Hypothalamus (tissue), 51 donors: Measurements from ENCODE around the gene PCDHGA12.
A peak's percentile ranks its signal among the peaks of the same experiment; 100 is the strongest.
"Not testable (repeated sequence)": the region's sequence is repeated elsewhere in the genome, so short reads cannot be mapped to it uniquely, and the experiment has no call there.

Source experiments
- DNase-seq, 51 donors: peaks; one replicate each; lab custom pipeline; 2025; lab: John Stamatoyannopoulos, UW

Gene PCDHGA12

DNA sequence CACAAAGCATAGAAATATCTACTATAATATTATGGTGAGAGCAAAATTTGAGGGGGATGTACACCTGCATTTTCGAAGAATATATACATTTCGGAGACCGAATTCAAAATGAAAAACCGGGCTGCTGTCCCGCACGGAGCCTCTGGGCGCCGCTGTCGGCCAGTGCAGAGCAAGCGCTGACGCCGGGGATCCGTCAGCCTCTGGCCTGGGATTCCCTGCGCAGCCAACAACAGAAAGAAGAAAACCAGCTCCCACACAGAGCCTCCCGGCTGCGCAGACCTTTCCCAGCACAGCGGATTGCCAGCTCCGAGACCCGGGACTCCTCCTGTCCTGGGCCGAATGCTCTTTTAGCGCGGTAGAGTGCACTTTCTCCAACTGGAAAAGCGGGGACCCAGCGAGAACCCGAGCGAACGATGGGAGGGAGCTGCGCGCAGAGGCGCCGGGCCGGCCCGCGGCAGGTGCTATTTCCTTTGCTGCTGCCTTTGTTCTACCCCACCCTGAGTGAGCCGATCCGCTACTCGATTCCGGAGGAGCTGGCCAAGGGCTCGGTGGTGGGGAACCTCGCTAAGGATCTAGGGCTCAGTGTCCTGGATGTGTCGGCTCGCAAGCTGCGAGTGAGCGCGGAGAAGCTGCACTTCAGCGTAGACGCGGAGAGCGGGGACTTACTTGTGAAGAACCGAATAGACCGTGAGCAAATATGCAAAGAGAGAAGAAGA, 22.4 kb upstream of the PCDHGA12 start, which contains the start of gene PCDHGB6:
TSS of gene PCDHGB6 (plus strand) at position 232 of the 716 bp plus-strand sequence. CDS start at position 414, 182 bp downstream.
- peak in 1 of 51 donors; percentile 9 for DNase-seq

DNA sequence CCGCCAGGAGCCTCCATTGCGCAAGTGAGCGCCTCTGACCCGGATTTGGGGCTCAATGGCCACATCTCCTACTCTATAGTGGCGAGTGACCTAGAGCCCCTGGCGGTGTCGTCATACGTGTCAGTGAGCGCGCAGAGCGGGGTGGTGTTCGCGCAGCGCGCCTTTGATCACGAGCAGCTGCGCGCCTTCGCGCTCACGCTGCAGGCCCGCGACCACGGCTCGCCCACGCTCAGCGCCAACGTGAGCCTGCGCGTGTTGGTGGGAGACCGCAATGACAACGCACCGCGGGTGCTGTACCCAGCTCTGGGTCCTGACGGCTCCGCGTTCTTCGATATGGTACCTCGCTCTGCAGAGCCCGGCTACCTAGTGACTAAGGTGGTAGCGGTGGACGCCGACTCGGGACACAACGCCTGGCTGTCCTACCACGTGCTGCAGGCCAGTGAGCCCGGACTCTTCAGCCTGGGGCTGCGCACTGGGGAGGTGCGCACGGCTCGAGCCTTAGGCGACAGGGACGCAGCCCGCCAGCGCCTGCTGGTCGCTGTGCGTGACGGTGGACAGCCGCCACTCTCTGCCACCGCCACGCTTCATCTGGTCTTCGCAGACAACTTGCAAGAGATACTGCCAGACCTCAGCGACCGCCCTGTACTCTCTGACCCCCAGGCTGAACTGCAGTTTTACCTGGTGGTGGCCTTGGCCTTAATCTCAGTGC, 20.6 kb upstream of the PCDHGA12 start:
- no peak for DNase-seq

DNA sequence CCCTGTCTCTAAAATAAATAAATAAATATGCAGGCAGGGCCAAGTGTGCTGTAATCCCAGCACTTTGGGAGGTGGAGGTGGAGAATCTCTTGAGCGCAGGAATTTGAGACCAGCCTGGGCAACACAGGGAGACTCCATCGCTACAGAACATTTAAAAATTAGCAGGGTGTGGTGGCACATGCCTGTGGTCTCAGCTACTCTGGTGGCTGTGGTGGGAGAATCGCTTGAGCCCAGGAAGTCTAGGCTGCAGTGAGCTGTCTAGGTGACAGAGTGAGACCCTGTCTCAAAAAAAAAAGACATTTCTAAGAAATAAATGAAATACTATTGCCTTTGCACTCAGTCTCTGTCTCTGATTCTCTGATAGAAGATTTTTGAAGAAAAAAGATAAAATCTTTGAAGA, 18.7 kb upstream of the PCDHGA12 start:
- DNase-seq: no peak

DNA sequence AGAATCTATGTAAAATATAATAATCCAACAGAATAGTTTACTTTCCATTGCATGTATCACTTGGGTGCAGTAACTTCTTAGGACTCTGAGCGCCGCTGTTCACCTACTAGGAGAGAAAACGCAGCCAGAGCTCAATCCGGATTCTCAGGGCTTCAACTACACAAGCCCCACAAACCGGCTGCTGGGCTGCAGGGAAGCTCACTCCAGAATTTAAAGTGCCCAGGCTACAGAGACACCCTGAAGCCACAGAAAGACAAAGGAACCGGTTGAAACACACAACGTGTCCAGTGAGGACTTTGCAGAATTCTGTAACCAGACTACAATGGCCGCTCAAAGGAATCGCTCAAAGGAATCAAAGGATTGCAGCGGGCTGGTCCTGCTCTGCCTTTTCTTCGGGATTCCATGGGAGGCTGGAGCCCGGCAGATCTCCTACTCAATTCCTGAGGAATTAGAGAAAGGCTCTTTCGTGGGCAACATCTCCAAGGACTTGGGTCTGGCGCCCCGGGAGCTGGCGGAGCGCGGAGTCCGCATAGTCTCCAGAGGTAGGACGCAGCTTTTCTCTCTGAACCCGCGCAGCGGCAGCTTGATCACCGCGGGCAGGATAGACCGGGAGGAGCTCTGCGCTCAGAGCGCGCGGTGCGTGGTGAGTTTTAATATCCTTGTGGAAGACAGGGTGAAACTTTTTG, 17.3 kb upstream of the PCDHGA12 start, which contains the start of gene PCDHGA10:
TSS of gene PCDHGA10 (plus strand) at position 134 of the 686 bp plus-strand sequence. CDS start at position 323, 189 bp downstream.
- peak in 3 of 51 donors; percentile 9 to 20 (median 10) for DNase-seq

DNA sequence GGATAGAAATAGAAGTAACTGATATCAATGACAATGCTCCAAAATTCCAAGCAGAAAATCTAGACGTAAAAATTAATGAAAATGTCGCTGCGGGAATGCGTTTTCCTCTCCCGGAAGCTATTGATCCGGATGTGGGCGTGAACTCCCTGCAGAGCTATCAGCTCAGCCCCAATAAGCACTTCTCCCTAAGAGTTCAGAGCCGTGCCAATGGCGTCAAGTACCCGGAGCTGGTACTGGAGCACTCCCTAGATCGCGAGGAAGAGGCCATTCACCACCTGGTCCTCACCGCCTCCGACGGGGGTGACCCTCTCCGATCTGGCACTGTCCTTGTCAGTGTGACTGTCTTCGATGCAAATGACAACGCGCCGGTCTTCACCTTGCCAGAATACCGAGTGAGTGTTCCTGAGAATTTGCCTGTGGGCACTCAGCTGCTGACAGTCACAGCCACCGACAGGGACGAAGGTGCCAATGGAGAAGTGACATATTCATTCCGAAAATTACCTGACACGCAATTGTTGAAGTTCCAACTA, 16.7 kb upstream of the PCDHGA12 start:
- no peak for DNase-seq

DNA sequence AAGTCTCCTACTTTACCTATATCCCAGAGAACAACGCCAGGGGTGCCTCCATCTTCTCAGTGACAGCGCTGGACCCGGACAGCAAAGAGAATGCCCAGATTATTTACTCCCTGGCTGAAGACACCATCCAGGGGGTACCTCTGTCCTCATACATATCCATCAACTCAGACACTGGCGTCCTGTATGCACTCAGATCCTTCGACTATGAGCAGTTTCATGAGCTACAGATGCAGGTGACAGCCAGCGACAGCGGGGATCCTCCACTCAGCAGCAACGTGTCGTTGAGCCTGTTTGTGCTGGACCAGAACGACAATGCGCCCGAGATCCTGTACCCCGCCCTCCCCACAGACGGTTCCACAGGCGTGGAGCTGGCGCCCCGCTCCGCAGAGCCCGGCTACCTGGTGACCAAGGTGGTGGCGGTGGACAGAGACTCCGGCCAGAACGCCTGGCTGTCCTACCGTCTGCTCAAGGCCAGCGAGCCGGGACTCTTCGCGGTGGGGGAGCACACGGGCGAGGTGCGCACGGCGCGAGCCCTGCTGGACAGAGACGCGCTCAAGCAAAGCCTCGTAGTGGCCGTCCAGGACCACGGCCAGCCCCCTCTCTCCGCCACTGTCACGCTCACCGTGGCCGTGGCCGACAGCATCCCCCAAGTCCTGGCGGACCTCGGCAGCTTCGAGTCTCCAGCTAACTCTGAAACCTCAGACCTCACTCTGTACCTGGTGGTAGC, 15.6 kb upstream of the PCDHGA12 start:
- DNase-seq: not testable (repeated sequence)

DNA sequence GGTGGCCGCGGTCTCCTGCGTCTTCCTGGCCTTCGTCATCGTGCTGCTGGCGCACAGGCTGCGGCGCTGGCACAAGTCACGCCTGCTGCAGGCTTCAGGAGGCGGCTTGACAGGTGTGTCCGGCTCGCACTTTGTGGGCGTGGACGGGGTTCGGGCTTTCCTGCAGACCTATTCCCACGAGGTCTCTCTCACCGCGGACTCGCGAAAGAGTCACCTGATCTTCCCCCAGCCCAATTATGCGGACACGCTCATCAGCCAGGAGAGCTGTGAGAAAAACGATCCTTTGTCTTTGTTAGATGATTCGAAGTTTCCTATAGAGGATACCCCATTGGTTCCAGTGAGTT, 15.1 kb upstream of the PCDHGA12 start:
- not testable (repeated sequence) for DNase-seq

DNA sequence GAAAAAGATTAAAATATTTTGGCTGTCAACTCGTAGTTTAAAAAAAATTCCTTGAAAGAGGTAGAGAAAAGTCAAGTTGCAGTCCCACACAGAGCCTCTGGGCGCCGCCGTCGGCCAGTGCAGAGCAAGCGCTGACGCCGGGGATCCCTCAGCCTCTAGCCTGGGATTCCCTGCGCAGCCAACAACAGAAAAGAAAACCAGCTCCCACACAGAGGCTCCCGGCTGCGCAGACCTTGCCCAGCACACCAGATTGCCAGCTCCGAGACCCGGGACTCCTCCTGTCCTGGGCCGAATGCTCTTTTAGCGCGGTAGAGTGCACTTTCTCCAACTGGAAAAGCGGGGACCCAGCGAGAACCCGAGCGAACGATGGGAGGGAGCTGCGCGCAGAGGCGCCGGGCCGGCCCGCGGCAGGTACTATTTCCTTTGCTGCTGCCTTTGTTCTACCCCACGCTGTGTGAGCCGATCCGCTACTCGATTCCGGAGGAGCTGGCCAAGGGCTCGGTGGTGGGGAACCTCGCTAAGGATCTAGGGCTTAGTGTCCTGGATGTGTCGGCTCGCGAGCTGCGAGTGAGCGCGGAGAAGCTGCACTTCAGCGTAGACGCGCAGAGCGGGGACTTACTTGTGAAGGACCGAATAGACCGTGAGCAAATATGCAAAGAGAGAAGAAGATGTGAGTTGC, 12.7 kb upstream of the PCDHGA12 start, which contains the start of gene PCDHGB7:
TSS of gene PCDHGB7 (plus strand) at position 184 of the 679 bp plus-strand sequence. CDS start at position 367, 183 bp downstream.
- peak in 16 of 51 donors; percentile 4 to 59 (median 27) for DNase-seq

DNA sequence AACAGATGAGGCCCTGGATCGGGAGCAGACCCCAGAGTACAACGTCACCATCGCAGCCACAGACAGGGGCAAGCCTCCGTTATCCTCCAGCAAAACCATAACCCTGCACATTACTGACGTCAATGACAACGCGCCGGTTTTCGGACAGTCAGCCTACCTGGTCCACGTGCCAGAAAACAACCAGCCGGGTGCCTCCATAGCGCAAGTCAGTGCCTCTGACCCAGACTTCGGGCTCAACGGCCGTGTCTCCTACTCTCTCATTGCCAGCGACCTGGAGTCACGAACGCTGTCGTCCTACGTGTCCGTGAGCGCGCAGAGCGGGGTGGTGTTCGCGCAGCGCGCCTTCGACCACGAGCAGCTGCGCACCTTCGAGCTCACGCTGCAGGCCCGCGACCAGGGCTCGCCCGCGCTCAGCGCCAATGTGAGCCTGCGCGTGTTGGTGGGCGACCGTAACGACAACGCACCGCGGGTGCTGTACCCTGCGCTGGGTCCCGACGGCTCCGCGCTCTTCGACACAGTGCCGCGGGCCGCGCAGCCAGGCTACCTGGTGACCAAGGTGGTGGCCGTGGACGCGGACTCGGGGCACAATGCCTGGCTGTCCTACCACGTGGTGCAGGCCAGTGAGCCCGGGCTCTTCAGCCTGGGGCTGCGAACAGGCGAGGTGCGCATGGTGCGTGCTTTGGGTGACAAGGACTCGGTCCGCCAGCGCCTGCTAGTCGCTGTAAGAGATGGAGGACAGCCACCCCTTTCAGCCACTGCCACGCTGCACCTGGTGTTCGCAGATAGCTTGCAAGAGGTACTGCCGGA, 11.0 kb upstream of the PCDHGA12 start:
- DNase-seq: no peak

DNA sequence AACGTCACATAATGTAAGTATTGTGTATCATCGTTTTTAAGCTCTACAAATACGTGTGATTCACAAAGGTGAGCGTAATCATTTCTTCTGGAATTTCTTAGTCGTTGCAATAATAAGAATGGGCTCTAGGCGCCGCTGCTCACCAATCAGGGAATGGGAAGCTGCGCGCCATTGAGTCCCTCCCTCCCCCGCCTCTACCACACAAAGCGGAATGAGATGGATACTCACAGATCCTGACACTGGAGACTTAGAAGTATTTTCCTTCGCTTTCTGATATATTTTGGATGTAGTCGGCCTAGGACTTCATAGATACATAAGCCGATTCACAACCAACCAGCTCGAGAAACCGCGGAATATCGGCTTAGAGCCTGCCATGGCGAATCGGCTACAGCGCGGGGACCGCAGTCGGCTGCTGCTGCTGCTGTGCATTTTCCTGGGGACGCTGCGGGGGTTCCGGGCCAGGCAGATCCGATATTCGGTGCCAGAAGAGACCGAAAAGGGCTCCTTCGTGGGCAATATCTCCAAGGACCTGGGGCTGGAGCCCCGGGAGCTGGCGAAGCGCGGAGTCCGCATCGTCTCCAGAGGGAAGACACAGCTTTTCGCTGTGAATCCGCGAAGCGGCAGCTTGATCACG, 9.3 kb upstream of the PCDHGA12 start, which contains the start of gene PCDHGA11:
TSS of gene PCDHGA11 (plus strand) at position 197 of the 634 bp plus-strand sequence. CDS start at position 374, 177 bp downstream.
- DNase-seq: no peak

DNA sequence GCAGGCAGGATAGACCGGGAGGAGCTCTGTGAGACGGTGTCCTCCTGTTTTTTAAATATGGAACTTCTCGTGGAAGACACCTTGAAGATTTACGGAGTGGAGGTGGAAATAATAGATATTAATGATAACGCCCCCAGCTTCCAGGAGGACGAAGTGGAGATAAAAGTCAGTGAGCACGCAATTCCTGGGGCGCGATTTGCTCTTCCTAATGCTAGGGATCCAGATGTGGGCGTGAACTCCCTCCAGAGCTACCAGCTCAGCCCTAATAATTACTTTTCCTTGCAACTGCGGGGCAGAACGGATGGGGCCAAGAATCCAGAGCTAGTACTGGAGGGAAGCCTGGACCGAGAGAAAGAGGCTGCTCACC, 8.8 kb upstream of the PCDHGA12 start:
- DNase-seq: no peak

DNA sequence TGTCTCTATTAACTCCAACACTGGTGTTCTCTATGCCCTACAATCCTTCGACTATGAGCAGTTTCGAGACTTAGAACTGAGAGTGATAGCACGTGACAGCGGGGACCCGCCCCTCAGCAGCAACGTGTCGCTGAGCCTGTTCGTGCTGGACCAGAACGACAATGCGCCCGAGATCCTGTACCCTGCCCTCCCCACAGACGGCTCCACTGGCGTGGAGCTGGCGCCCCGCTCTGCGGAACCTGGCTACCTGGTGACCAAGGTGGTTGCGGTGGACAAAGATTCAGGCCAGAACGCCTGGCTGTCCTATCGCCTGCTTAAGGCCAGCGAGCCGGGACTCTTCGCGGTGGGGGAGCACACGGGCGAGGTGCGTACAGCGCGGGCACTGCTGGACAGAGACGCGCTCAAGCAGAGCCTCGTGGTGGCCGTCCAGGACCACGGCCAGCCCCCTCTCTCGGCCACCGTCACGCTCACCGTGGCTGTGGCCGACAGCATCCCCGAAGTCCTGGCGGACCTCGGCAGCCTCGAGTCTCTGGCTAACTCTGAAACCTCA, 7.5 kb upstream of the PCDHGA12 start:
- no peak for DNase-seq

DNA sequence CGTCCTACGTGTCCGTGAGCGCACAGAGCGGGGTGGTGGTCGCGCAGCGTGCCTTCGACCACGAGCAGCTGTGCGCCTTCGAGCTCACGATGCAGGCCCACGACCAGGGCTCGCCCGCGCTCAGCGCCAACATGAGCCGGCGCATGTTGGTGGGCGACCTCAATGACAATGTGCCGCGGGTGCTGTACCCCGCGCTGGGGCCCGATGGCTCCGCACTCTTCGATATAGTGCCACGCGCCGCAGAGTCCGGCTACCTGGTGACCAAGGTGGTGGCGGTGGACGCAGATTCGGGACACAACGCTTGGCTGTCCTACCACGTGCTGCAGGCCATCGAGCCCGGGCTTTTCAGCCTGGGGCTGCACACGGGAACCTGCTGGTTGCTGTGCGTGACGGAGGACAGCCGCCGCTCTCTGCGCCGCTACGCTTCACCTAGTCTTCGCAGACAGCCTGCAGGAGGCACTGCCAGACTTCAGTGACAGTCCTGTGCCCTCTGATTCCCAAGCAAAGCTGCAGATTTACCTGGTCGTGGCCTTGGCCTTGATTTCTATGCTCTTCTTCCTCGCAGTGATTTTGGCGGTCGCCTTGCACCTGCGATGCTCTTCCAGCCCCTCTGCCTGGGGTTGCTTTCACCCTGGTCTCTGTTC, 2.4 kb upstream of the PCDHGA12 start:
- no peak for DNase-seq

DNA sequence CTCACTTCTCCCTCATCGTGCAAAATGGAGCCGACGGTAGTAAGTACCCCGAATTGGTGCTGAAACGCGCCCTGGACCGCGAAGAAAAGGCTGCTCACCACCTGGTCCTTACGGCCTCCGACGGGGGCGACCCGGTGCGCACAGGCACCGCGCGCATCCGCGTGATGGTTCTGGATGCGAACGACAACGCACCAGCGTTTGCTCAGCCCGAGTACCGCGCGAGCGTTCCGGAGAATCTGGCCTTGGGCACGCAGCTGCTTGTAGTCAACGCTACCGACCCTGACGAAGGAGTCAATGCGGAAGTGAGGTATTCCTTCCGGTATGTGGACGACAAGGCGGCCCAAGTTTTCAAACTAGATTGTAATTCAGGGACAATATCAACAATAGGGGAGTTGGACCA, 979 bp downstream of the PCDHGA12 start:
- DNase-seq: no peak

DNA sequence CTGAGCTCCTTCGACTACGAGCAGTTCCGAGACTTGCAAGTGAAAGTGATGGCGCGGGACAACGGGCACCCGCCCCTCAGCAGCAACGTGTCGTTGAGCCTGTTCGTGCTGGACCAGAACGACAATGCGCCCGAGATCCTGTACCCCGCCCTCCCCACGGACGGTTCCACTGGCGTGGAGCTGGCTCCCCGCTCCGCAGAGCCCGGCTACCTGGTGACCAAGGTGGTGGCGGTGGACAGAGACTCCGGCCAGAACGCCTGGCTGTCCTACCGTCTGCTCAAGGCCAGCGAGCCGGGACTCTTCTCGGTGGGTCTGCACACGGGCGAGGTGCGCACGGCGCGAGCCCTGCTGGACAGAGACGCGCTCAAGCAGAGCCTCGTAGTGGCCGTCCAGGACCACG, 2.0 kb downstream of the PCDHGA12 start:
- not testable (repeated sequence) for DNase-seq

DNA sequence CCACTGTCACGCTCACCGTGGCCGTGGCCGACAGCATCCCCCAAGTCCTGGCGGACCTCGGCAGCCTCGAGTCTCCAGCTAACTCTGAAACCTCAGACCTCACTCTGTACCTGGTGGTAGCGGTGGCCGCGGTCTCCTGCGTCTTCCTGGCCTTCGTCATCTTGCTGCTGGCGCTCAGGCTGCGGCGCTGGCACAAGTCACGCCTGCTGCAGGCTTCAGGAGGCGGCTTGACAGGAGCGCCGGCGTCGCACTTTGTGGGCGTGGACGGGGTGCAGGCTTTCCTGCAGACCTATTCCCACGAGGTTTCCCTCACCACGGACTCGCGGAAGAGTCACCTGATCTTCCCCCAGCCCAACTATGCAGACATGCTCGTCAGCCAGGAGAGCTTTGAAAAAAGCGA, 2.4 kb downstream of the PCDHGA12 start:
- DNase-seq: not testable (repeated sequence)

DNA sequence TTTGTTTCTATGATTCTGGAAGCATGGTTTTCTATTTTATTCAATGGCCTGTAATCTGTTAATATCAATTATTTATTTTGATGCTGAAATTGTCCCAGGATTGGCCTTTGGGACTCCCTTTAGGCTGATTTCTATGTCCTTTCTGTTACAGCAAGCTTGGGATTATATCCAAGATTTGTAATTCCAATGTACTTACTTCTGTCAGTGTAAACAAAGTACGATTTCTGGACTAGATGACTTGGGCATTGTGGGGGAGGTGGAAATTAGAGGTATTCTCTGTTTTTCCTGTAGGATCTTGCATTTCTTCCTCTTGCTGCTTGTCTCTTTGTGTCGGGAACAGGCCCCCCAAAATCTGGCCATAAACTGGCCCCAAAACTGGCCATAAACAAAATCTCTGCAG, 3.7 kb downstream of the PCDHGA12 start:
- no peak for DNase-seq
